ENCODE results near the gene NEK5.
A peak's percentile ranks its signal among the peaks of the same experiment; 100 is the strongest.

The NEK5 gene

GRCh38 chr13:51995677-51996551, 133.0 kb downstream of the NEK5 start:
- in situ Hi-C loops (cut with HindIII; ENCODE audit: low sequenced_read_pairs), result no loop called here
- no peak for TF ChIP-seq CTCF (IDR thresholded peaks at IDR 0.05; ENCODE audit: low read depth, low read length)
- no peak overlapping the region for H3K4me3 ChIP-seq (ENCODE audit: low read depth, low read length)
- peak; percentile 16 for DNase-seq (ENCODE audit: low read depth, low spot score)

- TF ChIP-seq CTCF (IDR thresholded peaks at IDR 0.05; ENCODE audit: low read depth, low read length), result no peak
- H3K4me3 ChIP-seq (ENCODE audit: low read depth, low read length), result no peak overlapping the region
- in situ Hi-C loops (cut with HindIII; ENCODE audit: low sequenced_read_pairs), result no loop called here
- DNase-seq (ENCODE audit: low read depth, low spot score), result no peak
Measured at GRCh38 chr13:51993713-51994112, 135.2 kb downstream of the NEK5 start.

DNA sequence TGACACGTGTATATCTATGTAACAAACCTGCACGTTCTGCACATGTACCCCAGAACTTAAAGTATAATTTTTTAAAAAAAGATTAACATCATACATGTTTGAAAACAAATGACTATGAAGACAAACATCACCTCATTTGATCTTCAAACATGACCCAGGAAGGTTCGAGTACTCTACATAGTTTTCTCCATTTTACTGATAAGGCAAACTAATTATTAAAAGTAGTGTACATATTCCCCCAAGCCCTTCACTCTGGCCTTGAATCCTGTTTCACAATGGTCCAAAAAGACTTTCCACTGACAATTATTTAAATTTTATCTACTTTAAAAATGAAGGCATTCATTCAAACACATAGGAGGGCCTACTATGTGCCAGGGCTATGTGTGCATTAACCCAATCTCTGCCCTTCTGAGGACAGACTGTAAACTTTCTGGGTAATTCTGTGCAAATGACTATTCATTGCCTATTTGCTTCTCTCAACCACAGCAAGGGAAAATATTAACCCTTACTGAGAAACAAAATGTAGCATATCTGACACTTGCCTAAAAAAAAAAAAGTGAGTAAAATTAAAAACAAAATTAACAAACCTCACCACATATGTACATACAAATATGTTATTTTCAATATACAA, 139.8 kb downstream of the NEK5 start:
- H3K4me3 ChIP-seq (ENCODE audit: low read depth, low read length), result no peak overlapping the region
- TF ChIP-seq CTCF (IDR thresholded peaks at IDR 0.05; ENCODE audit: low read depth, low read length), result no peak
- in situ Hi-C loops (cut with HindIII; ENCODE audit: low sequenced_read_pairs), result no loop called here
- no peak for DNase-seq (ENCODE audit: low read depth, low spot score)

Data from astrocyte of the spinal cord (primary cell).